LNCAP (cell line): Measurements from ENCODE around the gene NAV2.

Experiments used
- CTCF ChIP-seq: fragments of 450-650 bp; IDR thresholded peaks from 2 replicates; pipeline ENCODE4 v1.5.1; 2017; ENCODE audit warnings: mild to moderate bottlenecking

The NAV2 gene

GRCh38 chr11:20005747-20006146 lies 293.1 kb downstream of the NAV2 start:
- TF ChIP-seq CTCF: no peak

GRCh38 chr11:20007386-20007785 lies 294.7 kb downstream of the NAV2 start:
- TF ChIP-seq CTCF: no peak

- TF ChIP-seq CTCF: no peak
These were observed 295.7 kb downstream of the NAV2 start for GRCh38 chr11:20008190-20008870.

- TF ChIP-seq CTCF: no peak
These were observed 296.4 kb downstream of the NAV2 start for GRCh38 chr11:20008871-20009644.

GRCh38 chr11:20010156-20010850 lies 297.7 kb downstream of the NAV2 start:
- no peak for TF ChIP-seq CTCF

- no peak for TF ChIP-seq CTCF
These were observed 298.2 kb downstream of the NAV2 start for GRCh38 chr11:20010851-20011225.

- TF ChIP-seq CTCF: no peak
These were observed 298.8 kb downstream of the NAV2 start for GRCh38 chr11:20011307-20011951.
